ENCODE results near the gene USP28.
"Not testable (repeated sequence)": the region's sequence is repeated elsewhere in the genome, so short reads cannot be mapped to it uniquely, and the experiment has no call there.

USP28 gene

DNA sequence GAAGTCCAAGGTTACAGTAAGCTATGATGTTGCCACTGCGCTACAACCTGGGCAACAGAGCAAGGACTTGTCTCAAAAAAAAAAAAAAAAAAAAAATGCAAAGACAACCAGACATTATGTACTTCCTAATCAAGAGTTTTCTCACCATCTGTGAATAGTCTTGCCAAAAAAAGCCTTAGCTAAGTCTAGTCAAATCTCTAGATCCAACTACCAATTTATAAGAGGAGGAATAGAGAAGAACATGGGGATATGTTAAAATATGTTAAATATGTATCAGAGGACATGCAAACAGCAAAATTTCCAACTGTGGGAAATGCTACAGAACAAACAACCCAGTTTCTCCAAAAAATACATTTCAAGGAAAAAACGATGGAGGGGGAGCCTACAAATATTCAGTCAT, 45.6 kb downstream of the USP28 start:
- DNase-seq = no peak

DNA sequence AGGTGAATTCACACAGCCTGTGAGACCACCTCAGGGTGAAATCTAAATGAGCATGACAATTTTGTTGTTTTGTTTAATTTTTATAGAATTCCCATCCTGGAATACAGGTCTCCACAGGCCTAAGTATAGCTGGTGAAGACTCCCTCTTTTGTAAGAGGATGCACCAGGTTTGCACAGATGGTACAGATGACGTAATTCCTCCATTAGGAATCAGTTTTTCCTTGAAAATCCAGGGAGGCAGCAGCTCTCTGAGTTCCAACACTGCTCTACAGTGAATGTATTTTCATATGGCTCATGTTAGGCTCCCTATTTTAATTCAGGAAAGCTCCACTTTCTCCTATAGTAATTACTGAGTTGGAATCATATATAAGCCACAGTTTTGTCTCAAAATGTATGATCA, 47.2 kb downstream of the USP28 start:
- DNase-seq = no peak

DNA sequence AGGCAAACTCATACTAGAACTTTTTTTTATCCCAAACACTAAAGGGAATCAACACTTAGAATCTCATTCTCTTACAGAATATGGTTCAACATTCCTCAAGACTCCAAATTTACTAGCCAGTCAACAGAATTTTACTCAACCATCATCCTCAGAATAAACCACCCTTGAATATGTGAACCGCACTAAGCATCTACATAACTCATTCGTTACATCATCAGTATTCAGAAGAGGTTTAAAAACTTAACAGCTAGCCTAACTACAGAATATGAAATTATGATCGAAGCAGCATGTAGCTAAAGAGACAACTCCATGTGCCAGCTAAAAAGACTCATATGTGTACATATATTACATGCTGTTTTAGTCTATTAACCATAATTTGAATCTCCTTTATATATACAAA, 47.9 kb downstream of the USP28 start:
- no peak for DNase-seq

DNA sequence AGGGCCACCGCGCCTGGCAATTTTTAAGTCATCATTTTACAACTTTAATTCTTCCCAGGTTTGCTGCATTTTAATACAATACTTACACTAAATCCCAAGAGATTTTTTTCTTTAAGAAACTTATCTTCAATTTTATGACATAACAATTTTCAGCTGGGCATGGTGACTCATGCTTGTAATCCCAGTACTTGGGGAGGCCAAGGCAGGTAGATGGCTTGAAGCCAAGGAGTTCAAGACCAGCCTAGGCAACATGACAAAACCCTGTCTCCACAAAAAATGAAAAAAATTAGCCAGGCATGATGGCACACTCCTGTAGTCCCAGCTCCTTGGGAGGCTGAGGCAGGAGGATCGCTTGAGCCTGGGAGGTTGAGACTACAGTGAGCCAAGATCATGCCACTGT, 56.9 kb downstream of the USP28 start:
- DNase-seq = no peak

DNA sequence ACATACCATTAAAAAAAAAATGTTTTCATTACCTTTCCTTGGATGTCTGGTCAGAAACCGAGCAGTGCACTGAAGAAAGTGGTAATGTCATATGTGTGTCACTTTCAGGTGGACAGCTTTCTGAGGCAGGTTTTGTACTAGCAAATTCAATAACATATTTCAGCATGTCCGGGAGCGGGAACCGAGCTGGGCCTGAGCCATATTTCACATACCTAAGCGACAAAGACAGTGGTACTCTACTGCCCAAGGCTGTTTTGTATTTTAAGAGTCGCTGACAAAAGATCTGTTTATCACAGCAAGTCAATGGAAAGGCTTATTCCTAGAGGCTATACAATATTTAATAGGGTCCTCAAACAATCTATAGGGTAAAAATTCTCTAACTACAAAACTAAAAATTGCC, 57.7 kb downstream of the USP28 start:
- DNase-seq = no peak

DNA sequence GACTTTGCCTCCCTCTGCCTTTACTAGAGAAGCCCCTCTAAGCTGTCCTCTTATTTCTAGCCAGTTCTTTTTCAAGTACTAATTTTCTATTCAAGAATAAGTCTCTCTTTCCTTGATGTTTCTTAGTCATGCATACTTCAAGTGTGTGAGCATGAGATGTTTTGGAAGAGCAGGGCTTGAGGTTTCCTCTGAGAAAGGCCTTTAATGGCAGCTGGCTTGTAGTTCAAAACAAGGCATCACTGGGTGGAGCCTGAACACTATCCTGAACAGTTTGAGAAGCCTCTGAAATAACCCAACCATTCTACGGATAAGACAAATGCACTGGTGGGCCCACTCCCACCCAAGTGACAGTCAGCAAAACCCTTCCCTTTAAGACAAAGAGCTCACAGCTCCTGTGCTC, 58.2 kb downstream of the USP28 start:
- DNase-seq = no peak

DNA sequence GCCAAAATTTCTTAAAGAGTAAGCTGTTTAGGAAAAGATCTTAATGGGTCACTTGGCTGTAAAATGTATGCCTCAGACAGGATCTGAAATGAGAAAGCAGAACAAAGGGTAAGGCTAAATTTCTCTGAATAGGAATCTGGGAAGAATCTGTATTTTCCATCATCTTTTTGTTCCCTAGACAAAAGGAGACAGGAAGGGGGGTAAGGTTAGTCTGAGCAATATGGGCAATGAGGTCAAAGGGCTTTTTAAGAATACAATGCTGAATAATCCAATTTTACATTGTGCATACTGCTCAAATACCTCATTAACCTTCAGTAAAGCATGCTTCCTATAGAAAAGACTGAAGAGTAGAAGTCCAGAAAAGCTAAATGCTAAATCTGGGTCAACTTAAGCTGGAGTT, 61.2 kb downstream of the USP28 start:
- no peak for DNase-seq

DNA sequence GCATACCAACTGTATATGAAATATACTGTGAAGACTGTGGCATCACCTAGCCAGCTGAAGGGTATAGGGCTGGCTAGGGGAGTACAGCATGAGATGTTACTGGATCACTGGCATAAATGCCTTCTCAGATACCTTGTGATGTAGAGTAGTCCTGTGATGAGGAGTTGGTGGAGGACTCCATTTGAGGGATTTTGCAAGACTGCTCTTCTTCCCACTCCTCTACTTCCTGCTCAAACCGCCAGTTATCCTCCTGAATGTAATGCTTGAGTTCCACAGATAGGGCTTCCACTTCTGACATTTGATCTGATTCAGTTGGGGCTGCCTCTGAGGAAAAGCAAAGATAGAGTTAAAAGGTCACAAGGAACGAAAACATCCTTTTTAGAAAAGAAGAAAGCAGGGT, 66.4 kb downstream of the USP28 start:
- no peak for DNase-seq

DNA sequence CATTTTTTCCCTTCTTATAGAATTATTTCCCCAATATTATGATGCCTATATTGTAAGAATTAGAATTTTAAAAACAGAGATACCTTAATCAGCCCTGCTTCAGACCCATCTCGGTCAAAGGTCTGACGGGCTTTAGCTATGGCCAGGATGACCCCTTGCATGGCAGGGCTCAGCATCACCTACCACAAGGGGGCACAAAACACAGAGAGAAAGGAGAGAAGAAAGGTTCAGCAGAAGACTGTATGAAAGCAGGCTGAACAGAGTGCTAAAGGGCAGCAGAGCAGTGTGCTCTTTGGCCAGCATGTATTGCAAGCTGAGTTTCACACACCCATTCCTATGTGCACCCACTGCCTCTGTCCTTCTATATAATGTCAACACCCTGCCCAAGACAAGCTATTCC, 69.0 kb downstream of the USP28 start:
- no peak for DNase-seq

DNA sequence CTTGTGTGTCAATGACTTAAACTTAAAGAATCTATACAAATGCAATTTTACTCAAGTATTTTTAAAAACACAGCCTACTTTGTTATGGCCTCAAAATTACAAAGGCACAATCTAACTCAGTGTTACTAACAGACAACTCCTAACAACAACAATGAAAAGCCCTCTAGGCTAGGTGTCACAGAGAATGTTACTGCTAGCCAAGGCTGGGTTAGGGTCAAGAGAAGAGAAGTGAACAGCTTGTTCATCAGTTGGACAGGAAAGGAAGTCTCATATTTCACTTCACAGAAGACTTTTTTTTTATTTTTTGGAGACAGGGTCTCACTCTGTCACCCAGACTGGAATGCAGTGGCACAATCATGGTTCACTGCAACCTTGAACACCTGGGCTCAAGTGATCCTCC, 69.7 kb downstream of the USP28 start:
- no peak for DNase-seq

DNA sequence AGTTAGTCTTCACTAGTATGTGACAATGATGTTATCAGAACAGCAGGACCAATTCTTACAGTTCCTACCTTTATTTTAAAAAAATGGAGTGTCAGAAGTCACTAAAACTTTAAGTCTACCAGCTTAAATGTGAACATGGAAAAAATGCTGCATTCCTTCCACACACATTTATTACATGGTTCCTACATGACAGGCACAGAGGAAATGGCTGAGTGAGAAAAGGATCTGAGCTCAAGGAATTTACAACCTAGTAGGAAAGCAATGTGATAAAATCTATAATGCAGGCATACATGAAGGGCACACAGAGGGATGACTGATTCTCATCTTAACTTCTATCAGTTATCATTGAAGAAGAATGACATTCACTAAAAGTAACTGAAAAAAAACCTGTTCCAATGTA, 72.8 kb downstream of the USP28 start:
- DNase-seq = no peak

DNA sequence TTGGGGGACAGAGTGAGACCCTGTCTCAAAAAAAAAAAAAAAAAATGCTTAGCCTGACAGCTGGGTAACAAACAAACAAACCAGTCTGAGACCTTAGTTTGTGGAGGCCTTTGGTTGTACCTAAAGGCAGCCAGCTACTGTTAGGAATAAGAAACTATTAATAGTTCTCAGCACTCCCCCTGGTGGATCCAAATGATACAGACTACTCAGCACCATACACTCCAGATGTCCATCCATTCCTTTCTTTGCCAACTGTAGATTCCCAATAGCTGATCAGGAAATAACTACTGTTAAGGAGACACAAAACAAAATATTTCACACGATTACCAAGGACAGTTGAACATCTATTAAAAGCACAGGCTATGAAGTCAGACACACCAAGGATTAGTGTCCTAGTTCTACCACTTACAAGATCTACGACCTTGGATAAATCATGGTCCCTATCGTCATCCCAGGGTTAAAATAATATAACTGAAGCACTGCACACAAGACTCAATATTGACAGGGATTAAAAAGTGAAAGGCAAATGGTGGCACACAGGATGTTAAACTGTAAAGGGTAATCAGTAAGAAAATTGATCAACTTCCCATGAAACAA, 78.6 kb downstream of the USP28 start:
- no peak for DNase-seq

DNA sequence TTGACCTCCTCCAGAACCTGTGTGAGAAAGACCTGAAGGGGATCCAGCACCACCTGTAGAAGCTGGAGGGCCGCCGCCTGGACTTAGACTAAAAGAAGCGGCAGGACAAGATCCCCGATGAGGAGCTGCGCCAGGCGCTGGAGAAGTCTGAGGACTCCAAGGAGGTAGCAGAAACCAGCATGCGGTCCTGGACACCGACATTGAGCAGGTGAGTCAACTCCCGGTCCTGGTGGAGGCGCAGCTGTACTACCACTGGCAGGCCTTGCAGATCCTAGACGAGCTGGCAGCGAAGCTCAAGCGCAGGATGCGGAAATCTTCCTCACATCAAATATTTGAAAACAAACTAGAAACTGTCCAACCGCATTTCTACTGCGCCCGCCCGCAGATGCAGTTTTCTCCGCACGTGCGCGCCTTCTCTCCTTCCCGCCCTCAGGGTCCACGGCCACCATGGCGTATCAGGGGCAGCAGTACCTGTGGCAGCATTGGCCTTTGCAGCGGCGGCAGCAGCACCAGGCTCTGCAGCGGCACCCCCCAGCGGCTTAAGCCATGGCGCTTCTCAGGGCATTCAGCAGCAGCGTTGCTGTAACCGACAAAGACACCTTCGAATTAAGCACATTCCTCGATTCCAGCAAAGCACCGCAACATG, 85.6 kb downstream of the USP28 start:
- no peak for DNase-seq

DNA sequence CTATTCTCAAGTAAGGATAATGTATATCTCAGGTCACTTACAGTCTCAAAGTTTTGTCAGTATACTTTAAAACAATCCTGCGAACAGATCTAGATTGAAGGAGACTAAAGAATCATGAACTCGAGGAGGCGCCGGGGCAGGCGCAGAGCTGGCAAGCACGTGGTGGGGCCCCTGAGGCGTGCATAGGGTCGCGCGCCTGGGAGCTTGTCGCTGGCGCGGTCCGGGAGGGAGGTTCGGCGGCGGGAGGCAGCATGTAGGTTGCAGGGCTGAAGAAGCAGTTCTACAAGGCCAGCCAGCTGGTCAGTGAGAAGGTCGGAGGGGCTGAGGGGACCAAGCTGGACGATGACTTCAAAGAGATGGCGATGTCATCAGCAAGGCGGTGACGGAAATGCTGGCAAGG, 86.4 kb downstream of the USP28 start:
- not testable (repeated sequence) for DNase-seq

DNA sequence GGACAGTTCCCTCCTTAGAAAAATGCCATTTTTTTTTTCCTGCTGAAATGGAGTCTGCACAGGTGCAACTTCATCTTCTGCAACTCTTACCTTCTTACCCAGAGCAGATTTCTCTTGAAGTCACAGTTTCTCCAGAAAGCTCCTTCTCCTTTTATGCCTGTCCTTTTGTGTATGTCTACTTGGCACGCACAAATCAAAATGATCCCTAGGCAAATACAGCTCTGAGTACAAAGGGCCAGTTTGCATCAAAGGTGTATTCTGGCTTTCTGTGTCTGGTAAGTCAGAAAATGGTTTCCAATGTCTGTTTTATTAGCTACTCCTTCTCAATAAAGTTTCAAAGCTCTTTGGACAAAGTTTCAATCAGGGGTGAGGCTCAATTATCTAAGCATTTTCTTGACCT, 93.2 kb downstream of the USP28 start:
- no peak for DNase-seq

DNA sequence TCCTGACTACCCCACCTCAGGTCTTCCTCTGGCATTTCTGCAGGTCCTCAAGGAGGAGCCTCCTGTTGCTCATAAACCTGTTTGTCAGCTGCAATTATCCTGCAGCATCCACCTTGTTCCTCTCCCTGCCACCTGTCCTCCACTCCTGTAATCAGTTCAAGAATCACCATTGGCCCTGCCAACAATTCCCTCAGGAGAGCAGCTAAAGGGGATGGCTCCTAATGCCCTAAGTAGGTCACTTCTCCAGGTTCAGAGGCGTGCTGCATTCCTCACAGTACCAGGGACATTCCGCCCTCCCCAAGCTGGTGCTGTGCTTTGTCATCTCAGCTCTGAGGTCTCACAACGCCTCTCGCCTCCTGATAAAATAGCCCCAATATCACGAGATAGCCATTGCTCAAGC, 93.7 kb downstream of the USP28 start:
- DNase-seq = no peak

DNA sequence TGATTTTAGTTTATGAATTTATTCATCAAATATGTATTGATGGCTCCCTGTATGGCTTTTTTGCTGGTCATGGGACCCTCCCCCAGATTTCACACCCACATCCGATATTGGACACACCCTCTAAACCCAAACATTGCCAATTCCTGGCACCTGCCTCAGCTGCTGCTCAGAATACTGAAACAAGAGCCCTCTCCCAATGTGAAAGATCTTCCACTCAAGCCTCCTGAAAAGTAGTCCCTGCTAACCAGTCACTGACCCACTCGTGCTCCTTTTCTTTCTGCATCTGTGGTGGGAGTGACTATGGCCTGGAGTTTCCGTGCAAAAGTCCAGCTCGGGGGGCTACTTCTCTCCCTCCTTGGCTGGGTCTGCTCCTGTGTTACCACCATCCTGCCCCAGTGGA, 95.9 kb downstream of the USP28 start, which contains the start of gene CLDN25:
TSS of gene CLDN25 (plus strand) at position 301 of the 400 bp plus-strand sequence. CDS start at position 301, 0 bp downstream.
- no peak for DNase-seq

DNA sequence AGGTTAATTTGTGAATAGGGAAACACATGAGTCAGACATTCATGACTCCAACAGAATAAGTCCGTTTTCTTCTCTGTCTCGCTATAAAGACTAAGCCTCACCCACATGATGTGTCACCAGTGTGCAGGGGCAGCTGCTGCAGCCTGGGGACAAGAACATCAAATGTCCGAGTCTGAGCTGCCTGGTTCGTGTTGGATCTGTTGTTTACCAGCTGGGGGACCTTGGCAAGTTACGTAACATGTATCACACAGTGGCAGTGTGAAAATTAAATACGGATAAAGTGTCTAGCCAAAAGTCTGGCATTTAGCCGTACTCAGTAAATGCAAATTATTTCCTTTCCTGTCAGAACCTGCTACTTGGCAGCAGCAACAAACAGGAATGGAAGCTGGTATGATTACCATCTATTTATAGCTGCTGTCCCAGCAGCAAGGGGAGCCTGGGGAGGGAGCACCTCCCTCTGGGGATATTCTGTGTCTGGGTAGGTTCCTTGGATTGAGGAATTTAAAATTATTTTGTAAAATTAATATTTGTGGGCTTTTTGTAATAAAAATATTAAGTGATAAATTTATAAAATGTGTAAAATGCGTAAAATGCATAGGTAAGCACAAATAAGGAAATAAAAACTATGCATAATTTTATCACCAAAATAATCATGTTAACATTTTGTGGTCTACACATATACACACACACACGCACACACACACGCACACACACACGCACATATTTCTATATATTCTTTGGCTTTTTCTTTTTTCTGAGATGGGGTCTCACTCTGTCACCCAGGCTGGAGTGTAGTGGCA, 97.1 kb downstream of the USP28 start:
- DNase-seq = no peak

DNA sequence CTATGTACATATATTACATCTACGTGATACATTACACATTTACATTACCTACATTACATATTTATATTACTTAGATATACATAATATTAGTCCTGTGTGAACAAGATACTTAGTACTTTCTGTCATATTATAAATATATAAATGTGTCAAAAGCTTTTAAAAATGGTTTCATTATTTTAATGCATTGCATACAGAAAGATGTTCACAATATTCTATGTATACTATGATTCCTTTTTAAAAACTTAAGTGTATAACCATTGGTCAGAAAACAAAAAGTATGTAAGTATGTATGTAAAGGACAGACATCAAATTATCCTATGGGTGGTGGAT, 101.2 kb downstream of the USP28 start:
- no peak for DNase-seq

DNA sequence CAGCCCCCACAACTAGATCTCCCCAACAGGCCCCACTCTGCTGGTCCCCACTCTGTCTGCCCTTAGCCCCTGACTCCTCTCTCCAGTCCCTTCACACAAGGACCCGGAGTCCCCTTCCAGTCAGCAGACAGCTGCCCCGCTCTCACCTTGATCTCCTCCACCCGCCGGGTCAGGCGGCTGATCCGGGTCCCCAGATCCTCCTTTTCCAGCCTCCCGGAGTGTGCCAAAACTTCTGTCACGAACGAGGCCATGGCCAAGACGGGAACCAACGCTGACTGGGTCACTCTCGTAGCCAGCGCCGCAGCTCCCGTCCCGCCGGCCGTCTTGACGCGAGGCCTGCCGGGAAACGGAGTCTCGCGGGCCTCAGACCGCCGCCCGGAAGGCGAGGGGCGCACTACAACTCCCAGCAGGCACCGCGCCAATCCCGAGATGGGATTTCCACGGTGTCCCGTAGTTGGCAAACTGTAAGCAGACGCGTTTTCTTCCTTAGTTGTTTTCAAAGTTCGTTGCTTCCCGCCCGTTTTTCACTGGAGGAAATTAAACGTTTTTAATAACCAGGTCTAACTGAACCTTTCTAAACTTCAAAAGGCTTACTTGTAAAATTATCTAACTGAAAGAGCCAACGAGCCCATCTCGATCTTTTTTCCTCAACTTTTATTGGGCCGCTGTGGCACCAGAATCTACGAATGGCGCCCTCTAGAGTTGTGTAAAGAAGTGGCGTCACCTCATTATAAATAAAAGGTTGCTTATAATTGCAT, 101.8 kb downstream of the USP28 start, which contains the start of gene ZW10:
TSS of gene ZW10 (minus strand) at position 277 of the 758 bp plus-strand sequence. CDS start at position 251, 26 bp downstream.
- DNase-seq = peak; percentile 76 to 83 (median 79)

DNA sequence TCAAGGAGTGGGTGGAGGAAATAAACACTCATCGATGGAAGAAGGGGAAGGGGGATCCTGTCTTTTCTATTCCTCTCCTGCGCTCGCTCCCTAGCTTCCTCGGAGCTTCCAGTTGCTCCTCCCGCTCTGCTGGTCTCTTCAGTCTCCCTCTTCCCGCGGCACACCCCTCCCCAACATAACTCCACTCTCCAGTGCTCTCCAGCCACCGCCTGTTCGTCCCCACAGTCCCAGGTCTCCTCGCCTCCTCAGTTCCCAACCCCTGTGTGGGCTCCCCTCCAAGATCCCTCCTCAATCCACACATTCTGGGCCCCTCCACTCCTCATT, 102.3 kb downstream of the USP28 start:
- no peak for DNase-seq

DNA sequence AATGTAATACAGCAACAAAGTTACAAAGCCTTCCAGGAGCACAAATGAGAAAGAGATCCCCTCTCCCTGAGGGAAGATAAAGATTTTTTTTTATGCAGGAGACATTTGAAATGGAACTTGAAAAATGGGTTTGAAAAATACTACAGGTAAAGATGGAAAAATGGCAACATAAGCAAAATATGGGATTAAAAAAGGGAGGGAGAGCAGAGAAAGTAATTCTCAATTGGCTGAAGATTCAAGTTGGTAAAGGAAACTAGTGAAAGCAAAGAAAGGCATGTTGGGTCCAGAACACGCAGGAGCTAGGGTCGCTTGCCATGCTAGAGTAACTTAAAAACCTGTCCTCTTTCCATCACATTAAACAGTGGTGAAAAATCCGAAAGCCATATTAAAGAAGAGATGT, 103.4 kb downstream of the USP28 start:
- DNase-seq = no peak

DNA sequence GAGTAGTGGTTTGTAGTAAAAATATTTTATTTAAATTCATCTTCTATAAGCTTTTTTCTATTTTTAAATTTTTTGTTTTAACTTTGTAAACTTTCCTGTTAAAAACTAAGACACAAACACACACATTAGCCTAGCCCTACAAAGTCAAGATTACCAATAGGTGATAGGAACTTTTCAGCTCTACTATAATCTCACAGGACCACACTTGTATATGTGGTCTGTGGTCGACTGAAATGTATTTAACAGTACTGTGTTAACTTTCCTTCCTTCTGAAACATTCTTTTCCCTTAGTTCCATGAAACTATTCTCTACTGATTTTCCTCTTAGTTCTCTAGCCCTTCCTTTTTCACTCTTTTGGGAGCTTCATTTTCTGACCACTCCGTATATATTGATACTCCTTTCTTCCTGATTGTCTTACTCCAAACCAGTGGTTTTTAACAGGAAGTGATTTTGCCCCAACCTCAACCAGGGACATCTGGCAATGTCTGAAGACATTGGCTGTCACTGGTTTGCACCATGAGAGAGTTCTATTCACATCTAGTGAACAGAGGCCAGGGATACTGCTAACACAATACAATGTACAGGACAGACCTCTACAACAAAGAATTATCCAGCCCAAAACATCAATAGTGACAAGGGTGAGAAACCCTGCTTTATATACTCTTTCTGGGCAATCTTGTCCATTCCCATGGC, 110.7 kb downstream of the USP28 start:
- no peak for DNase-seq
